Measurements from ENCODE around the gene TPRG1L.

GRCh38 chr1:3629561-3630160, 4.8 kb downstream of the TPRG1L start:
- TF ChIP-seq POLR2A (IDR thresholded peaks at IDR 0.05) (no peak), CTCF (IDR thresholded peaks at IDR 0.05) (no peak)

Measured in sigmoid colon (tissue), 3 donors.